HepG2 (cell line): ENCODE measurements around the gene LSM12. TPM values are rescaled to one million over a fixed set of nuclear protein-coding genes. Genes with fewer than 3 reads are reported as not detected.

Source experiments
- HNF4G ChIP-seq, 2 experiments: sonication (generic) in 1 of 2; formaldehyde crosslinking in 1 of 2; IDR thresholded peaks; 2 replicates each; pipeline versions ENCODE4 v1.4.0 to v1.6.1; 2011 to 2020; ENCODE audit warnings: borderline replicate concordance in 2 of 2, low read depth in 2 of 2, mild to moderate bottlenecking in 2 of 2, low read length in 1 of 2, missing genetic modification reagents in 1 of 2, moderate library complexity in 1 of 2
- KDM1A ChIP-seq: IDR thresholded peaks from 2 replicates; pipeline ENCODE4 v1.6.1; 2016; ENCODE audit warnings: missing compliant biosample characterization
- MTA1 ChIP-seq: sonication (generic); formaldehyde crosslinking; IDR thresholded peaks from 2 replicates; pipeline ENCODE4 v1.4.0; 2020; ENCODE audit warnings: missing genetic modification reagents, mild to moderate bottlenecking, borderline replicate concordance
- NAIF1 ChIP-seq: sonication (generic); formaldehyde crosslinking; IDR thresholded peaks from 2 replicates; pipeline ENCODE4 v1.5.0; 2020; ENCODE audit warnings: mild to moderate bottlenecking, missing genetic modification reagents, borderline replicate concordance
- NBN ChIP-seq: fragments of 450-650 bp; conservative IDR thresholded peaks from 2 replicates; pipeline ENCODE4 v1.6.1; 2017
- NFIB ChIP-seq: sonication (generic); formaldehyde crosslinking; IDR thresholded peaks from 2 replicates; pipeline ENCODE4 v1.9.0; 2021; ENCODE audit warnings: missing genetic modification reagents, mild to moderate bottlenecking, borderline replicate concordance
- NPAS2 ChIP-seq: sonication (generic); formaldehyde crosslinking; IDR thresholded peaks from 2 replicates; pipeline ENCODE4 v1.8.0; 2022; ENCODE audit warnings: mild to moderate bottlenecking, missing genetic modification reagents, borderline replicate concordance
- POLR2AphosphoS5 ChIP-seq: IDR thresholded peaks from 2 replicates; pipeline ENCODE4 v1.6.1; 2012; ENCODE audit warnings: low read depth, low read length
- ZNF143 ChIP-seq: sonication (generic); formaldehyde crosslinking; IDR thresholded peaks from 2 replicates; pipeline ENCODE4 v1.4.0; 2020; ENCODE audit warnings: missing genetic modification reagents
- ZNF275 ChIP-seq: sonication (generic); formaldehyde crosslinking; IDR thresholded peaks from 2 replicates; pipeline ENCODE4 v1.8.0; 2022; ENCODE audit warnings: missing genetic modification reagents, mild to moderate bottlenecking, inconsistent platforms, borderline replicate concordance
- ZNF318 ChIP-seq: sonication (generic); formaldehyde crosslinking; IDR thresholded peaks from 2 replicates; pipeline ENCODE4 v1.4.0; 2020; ENCODE audit warnings: mild to moderate bottlenecking, missing genetic modification reagents
- ZNF33A ChIP-seq: sonication (generic); formaldehyde crosslinking; IDR thresholded peaks from 2 replicates; pipeline ENCODE4 v1.5.1; 2020; ENCODE audit warnings: missing genetic modification reagents, mild to moderate bottlenecking, moderate library complexity, borderline replicate concordance
- ZNF451 ChIP-seq: sonication (generic); formaldehyde crosslinking; IDR thresholded peaks from 2 replicates; pipeline ENCODE4 v1.5.0; 2020; ENCODE audit warnings: mild to moderate bottlenecking, missing genetic modification reagents
- polyA plus RNA-seq, 8 experiments: library from polyadenylated mRNA; depleted of rRNA in 3 of 8; stranded (reverse) in 7 of 8; unstranded in 1 of 8; fragments of >200 nt; fragmentation: Illumina TruSeq in 4 of 8; extraction: Trizol in 4 of 8; gene quantifications; 2 replicates each; pipeline versions ENCODE4 v1.2.1 to v1.2.3, GENCODE V29; 2011 to 2016; ENCODE audit warnings: low read depth in 4 of 8, missing spikeins in 1 of 8, mixed read lengths in 1 of 8; ENCODE audit not compliant: insufficient read depth in 1 of 8
- total RNA-seq, 5 experiments: library from RNA; depleted of rRNA; stranded (reverse); fragments of >200 nt; fragmentation: Illumina TruSeq; extraction: Trizol; gene quantifications; 2 replicates each; pipeline ENCODE4 v1.2.3, GENCODE V29; 2016; ENCODE audit warnings: low read depth in 1 of 5
- TF ChIP-seq, protein P1 (sequence below): sonication (generic); formaldehyde crosslinking; IDR thresholded peaks from 2 replicates; pipeline ENCODE4 v1.4.0; 2020; ENCODE audit warnings: missing genetic modification reagents
- TF ChIP-seq, protein P2 (sequence below): IDR thresholded peaks from 2 replicates; pipeline ENCODE4 v1.6.1; 2012; ENCODE audit warnings: inconsistent platforms

LSM12 gene
- total and polyA plus RNA-seq, 2 of the 13 experiments (the other 11 are each of a cell fraction or from before 2014, with no cell fraction given) = 52.8 to 55.7 TPM

GRCh38 chr17:44066204-44066930 lies at the start of gene LSM12 (continued):
- TF ChIP-seq HNF4G (IDR thresholded peaks at IDR 0.05; ENCODE audit: borderline replicate concordance, low read depth, low read length) = no peak
- TF ChIP-seq HNF4G (CRISPR knock-in tag; IDR thresholded peaks at IDR 0.05; ENCODE audit: borderline replicate concordance, low read depth) = 0 out of 2 replicates have a peak, but pooled peaks have one; percentile 26
- no peak for TF ChIP-seq ZNF143
- peak; percentile 74 for TF ChIP-seq ZNF451 (CRISPR knock-in tag)
- no peak for TF ChIP-seq NAIF1 (CRISPR knock-in tag)
- no peak for TF ChIP-seq NBN
- no peak for TF ChIP-seq NFIB (CRISPR knock-in tag)
- 0 out of 2 replicates have a peak, but pooled peaks have one; percentile 53 for TF ChIP-seq ZNF318 (CRISPR knock-in tag)
- peak; percentile 80 for TF ChIP-seq POLR2AphosphoS5
- no peak for TF ChIP-seq NPAS2 (CRISPR knock-in tag)
- TF ChIP-seq KDM1A = no peak
- TF ChIP-seq ZNF275 (CRISPR knock-in tag) = peak; percentile 55; the same call in 1 of the 2 replicates
- TF ChIP-seq ZNF33A (CRISPR knock-in tag) = no peak
- TF ChIP-seq, protein P1, sequence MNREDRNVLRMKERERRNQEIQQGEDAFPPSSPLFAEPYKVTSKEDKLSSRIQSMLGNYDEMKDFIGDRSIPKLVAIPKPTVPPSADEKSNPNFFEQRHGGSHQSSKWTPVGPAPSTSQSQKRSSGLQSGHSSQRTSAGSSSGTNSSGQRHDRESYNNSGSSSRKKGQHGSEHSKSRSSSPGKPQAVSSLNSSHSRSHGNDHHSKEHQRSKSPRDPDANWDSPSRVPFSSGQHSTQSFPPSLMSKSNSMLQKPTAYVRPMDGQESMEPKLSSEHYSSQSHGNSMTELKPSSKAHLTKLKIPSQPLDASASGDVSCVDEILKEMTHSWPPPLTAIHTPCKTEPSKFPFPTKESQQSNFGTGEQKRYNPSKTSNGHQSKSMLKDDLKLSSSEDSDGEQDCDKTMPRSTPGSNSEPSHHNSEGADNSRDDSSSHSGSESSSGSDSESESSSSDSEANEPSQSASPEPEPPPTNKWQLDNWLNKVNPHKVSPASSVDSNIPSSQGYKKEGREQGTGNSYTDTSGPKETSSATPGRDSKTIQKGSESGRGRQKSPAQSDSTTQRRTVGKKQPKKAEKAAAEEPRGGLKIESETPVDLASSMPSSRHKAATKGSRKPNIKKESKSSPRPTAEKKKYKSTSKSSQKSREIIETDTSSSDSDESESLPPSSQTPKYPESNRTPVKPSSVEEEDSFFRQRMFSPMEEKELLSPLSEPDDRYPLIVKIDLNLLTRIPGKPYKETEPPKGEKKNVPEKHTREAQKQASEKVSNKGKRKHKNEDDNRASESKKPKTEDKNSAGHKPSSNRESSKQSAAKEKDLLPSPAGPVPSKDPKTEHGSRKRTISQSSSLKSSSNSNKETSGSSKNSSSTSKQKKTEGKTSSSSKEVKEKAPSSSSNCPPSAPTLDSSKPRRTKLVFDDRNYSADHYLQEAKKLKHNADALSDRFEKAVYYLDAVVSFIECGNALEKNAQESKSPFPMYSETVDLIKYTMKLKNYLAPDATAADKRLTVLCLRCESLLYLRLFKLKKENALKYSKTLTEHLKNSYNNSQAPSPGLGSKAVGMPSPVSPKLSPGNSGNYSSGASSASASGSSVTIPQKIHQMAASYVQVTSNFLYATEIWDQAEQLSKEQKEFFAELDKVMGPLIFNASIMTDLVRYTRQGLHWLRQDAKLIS = no peak
- peak; percentile 33; the same call in 1 of the 2 replicates for TF ChIP-seq MTA1 (CRISPR knock-in tag)
- TF ChIP-seq, protein P2, sequence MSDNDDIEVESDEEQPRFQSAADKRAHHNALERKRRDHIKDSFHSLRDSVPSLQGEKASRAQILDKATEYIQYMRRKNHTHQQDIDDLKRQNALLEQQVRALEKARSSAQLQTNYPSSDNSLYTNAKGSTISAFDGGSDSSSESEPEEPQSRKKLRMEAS = peak; percentile 77
